Upper lobe of left lung (tissue), 6 donors: ENCODE data around the gene MED12. TPM values are rescaled to one million over a fixed set of nuclear protein-coding genes. Genes with fewer than 3 reads are reported as not detected.

Experiments
- ATAC-seq, 2 donors: fragments of 200-7000 bp; cut with Tn5 transposase; one replicate each; pipeline ENCODE4 v1.9.1; 2022; ENCODE audit warnings: mild to moderate bottlenecking in 2 of 2, moderate library complexity in 2 of 2; ENCODE audit not compliant: low FRiP score in 2 of 2
- DNase-seq, 2 donors: peaks; one replicate each; pipeline ENCODE4 v3.0.0-alpha.2; 2019 to 2020
- H3K27ac ChIP-seq, 4 donors: fragments of 200-600 bp; sonication (generic); one replicate each; pipeline ENCODE4 v1.5.1; 2016 to 2019
- H3K27me3 ChIP-seq, 4 donors: fragments of 200-600 bp; sonication (generic); one replicate each; pipeline ENCODE4 v1.5.1; 2017 to 2019
- H3K36me3 ChIP-seq, 4 donors: fragments of 200-600 bp; sonication (generic); one replicate each; pipeline ENCODE4 v1.5.1; 2016 to 2019
- H3K4me1 ChIP-seq, 4 donors: fragments of 200-600 bp; sonication (generic); one replicate each; pipeline ENCODE4 v1.5.1; 2018 to 2019
- H3K4me3 ChIP-seq, 4 donors: fragments of 200-600 bp; sonication (generic); one replicate each; pipeline ENCODE4 v1.5.1; 2017 to 2019; ENCODE audit warnings: mild to moderate bottlenecking in 2 of 4, moderate library complexity in 1 of 4
- H3K9me3 ChIP-seq, 4 donors: fragments of 200-600 bp; sonication (generic); one replicate each; pipeline ENCODE4 v1.5.1; 2018 to 2019
- EP300 ChIP-seq, 4 donors: sonication (generic); formaldehyde crosslinking; IDR thresholded peaks; one replicate each; pipeline ENCODE4 v1.5.1; 2017; ENCODE audit warnings: antibody characterized with exemption in 4 of 4, control low read depth in 2 of 4
- POLR2A ChIP-seq, 4 donors: fragments of 450-650 bp; IDR thresholded peaks; one replicate each; pipeline ENCODE4 v1.5.1; 2016 to 2017; ENCODE audit warnings: antibody characterized with exemption in 4 of 4, mild to moderate bottlenecking in 2 of 4
- POLR2AphosphoS5 ChIP-seq, 2 donors: sonication (generic); formaldehyde crosslinking; IDR thresholded peaks; one replicate each; pipeline ENCODE4 v1.5.1; 2017; ENCODE audit warnings: antibody characterized with exemption in 2 of 2
- WGBS, 2 donors: methylation state at CpG; one replicate each; pipeline ENCODE4 v1.1.5; 2017 to 2018; 5-methylcytosine and 5-hydroxymethylcytosine counted together
- total RNA-seq, 6 donors: library from RNA; depleted of rRNA in 4 of 6; stranded (reverse); fragments of >200 nt in 4 of 6; gene quantifications; one replicate each; pipeline versions ENCODE4 v1.1.0 to v1.2.1, GENCODE V29; 2016 to 2021
- TF ChIP-seq, protein P1 (sequence below), 6 experiments: fragments of 450-650 bp in 4 of 6; fragments of 200-600 bp in 2 of 6; sonication (generic) in 2 of 6; IDR thresholded peaks; one replicate each; pipeline ENCODE4 v1.5.1; 2016 to 2019; ENCODE audit warnings: antibody characterized with exemption in 6 of 6
- donor health status: DM: no; HTN: no; CAD: no; lungs with moderate emphysema.
- donor health status: DM: no; HTN: yes; CAD: no; lungs with severe emphysema.

MED12 gene
- total RNA-seq, 6 donors from 2014 or later = 21.7 to 188 (median 42.2) TPM

DNA sequence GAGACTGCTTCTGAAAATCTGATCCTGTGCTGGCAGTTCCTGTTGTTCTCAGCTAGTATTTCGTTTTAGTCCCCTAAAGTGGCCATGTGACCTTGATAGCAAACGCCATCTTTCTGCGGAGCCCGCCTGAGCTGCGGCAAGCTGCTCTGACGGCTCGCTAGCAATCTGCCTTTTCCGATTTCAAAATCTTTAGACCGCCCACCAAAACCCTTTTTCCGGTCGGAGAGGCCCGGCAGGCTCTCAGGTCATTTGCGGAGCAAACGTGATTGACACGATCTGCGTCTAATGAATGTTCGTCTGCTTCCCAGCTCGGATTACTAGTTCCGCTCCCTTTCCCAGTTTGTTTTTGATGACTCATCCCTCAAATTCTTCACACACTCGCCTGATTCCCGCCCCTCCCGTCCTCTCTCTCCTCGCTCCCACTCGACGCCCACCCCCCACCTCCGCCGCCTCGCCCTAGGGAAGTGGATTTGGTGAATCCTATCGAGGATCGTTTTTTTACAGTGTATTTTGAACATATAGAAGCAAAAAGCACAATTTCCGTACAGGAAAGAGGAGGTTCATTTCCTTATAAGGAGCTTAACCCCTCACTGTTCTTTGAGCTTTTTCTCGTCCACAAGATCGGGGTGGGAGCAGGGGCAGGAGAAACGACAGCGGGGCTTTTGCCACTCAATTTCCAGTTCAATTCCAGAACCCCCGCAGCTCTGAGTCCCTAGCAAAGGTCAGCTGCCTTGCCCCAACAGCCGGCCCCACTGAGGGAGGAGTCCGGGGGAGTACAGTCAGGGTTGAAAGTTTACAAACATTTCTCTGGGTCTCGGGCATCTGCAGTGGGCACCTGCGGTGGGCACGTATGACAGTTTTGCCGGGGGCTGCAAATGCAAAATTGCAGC, 63.8 kb downstream of the MED12 start:
- peak overlapping the region; percentile 83 to 93 (median 90) for H3K27ac ChIP-seq
- ATAC-seq (peak; percentile 92 to 97), DNase-seq (peak; percentile 85 to 89)
- no peaks in the 10 kb centered on the region for H3K36me3 ChIP-seq
- peaks cover 0 to 6% (median 2%) of the 10 kb centered on the region in 4 donors for H3K4me1 ChIP-seq
- no peaks in the 10 kb centered on the region for H3K9me3 ChIP-seq
- 2 to 37% methylated on average over 36 to 42 of the region's 42 CpGs for WGBS, 2 donors
- H3K4me3 ChIP-seq = peak overlapping the region in 3 of 4 donors; percentile 39 to 56 (median 52)
- H3K27me3 ChIP-seq = no peaks in the 10 kb centered on the region
- peak in 2 of 4 donors; percentile 67 to 82 for TF ChIP-seq POLR2A (IDR thresholded peaks at IDR 0.05)
- TF ChIP-seq POLR2AphosphoS5 (IDR thresholded peaks at IDR 0.05) = peak; percentile 40 to 83
- TF ChIP-seq, protein P1, sequence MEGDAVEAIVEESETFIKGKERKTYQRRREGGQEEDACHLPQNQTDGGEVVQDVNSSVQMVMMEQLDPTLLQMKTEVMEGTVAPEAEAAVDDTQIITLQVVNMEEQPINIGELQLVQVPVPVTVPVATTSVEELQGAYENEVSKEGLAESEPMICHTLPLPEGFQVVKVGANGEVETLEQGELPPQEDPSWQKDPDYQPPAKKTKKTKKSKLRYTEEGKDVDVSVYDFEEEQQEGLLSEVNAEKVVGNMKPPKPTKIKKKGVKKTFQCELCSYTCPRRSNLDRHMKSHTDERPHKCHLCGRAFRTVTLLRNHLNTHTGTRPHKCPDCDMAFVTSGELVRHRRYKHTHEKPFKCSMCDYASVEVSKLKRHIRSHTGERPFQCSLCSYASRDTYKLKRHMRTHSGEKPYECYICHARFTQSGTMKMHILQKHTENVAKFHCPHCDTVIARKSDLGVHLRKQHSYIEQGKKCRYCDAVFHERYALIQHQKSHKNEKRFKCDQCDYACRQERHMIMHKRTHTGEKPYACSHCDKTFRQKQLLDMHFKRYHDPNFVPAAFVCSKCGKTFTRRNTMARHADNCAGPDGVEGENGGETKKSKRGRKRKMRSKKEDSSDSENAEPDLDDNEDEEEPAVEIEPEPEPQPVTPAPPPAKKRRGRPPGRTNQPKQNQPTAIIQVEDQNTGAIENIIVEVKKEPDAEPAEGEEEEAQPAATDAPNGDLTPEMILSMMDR (IDR thresholded peaks at IDR 0.05) = no peak
- TF ChIP-seq EP300 (IDR thresholded peaks at IDR 0.05) = no peak

DNA sequence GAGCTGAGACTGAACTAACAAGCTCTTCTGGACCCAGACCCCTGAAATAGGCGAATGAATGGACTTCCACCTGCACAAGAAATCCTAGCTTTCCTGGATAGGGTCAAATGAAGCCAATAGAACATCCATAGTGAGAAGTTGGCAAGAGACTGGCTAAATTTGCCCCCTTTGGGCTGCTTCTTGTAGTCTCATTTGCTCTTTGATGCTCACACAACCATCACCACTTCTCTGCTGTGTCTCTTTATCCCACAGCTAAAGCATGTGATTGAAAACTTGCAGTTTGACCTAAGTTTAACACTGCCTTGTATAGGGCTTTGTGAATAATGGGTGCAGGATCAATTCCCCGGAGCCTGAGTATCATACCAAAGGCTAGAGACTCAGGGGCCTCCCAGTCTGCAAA, 64.5 kb downstream of the MED12 start:
- H3K27ac ChIP-seq = peak overlapping the region; percentile 83 to 93 (median 90)
- no peaks in the 10 kb centered on the region for H3K27me3 ChIP-seq
- no peak for ATAC-seq
- TF ChIP-seq, protein P1 (IDR thresholded peaks at IDR 0.05) = no peak
- no peak for TF ChIP-seq POLR2AphosphoS5 (IDR thresholded peaks at IDR 0.05)
- no peak for TF ChIP-seq EP300 (IDR thresholded peaks at IDR 0.05)
- TF ChIP-seq POLR2A (IDR thresholded peaks at IDR 0.05) = no peak
- DNase-seq = no peak
- 20 to 56% methylated on average over 1 to 2 of the region's 2 CpGs for WGBS, 2 donors
- H3K4me1 ChIP-seq = peaks cover 0 to 6% (median 2%) of the 10 kb centered on the region in 4 donors
- no peaks in the 10 kb centered on the region for H3K36me3 ChIP-seq
- H3K9me3 ChIP-seq = no peaks in the 10 kb centered on the region
- peak overlapping the region in 3 of 4 donors; percentile 39 to 56 (median 52) for H3K4me3 ChIP-seq

DNA sequence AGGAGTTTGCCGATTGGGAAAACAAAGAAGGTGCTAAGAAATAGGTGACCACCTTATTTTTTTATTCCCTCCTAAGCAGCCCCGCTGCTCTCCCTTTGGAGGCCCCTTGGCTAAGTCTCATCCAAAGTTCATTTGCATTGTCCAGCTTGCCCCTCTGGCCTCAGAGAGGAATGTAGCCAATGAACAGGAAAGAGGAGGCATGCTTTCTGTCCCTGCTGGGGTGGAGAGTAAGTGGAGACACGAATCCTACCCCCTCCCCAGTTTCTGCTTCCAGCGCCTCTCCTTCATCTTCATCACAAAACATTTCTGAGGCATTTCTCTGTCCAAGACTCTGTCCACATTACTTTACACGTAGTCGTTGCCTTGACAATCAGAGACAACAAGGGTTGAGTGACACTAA, 64.9 kb downstream of the MED12 start:
- TF ChIP-seq POLR2AphosphoS5 (IDR thresholded peaks at IDR 0.05) = no peak
- TF ChIP-seq, protein P1 (IDR thresholded peaks at IDR 0.05) = no peak
- TF ChIP-seq EP300 (IDR thresholded peaks at IDR 0.05) = no peak
- TF ChIP-seq POLR2A (IDR thresholded peaks at IDR 0.05) = no peak
- 42 to 71% methylated on average over 6 of the region's 6 CpGs for WGBS, 2 donors
- DNase-seq (no peak), ATAC-seq (no peak)
- no peak overlapping the region for H3K27ac ChIP-seq
- H3K36me3 ChIP-seq = no peaks in the 10 kb centered on the region
- H3K4me1 ChIP-seq = peaks cover 0 to 6% (median 2%) of the 10 kb centered on the region in 4 donors
- no peaks in the 10 kb centered on the region for H3K9me3 ChIP-seq
- H3K4me3 ChIP-seq = no peak overlapping the region
- H3K27me3 ChIP-seq = no peaks in the 10 kb centered on the region

DNA sequence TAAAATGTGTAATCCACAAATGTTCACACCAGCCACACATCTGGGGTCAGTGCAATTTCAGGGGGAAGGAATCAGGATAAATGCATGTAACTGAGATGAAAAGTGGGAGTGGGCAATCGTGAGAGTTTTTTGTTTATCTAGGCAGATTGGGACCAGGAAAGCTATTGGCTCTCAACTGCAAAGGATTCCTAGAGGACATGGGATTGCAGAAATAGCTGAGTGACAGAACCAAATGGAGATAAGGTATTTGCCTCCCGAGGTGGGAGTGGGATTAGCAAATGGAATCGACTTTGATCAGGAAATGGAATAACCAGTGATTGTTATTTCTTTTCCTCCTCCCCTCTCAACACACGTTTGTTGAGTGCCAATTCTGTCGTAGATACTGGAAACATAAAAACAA, 65.7 kb downstream of the MED12 start:
- Histone ChIP-seq H3K4me3 (no peak overlapping the region), H3K36me3 (no peaks in the 10 kb centered on the region), H3K27me3 (no peaks in the 10 kb centered on the region), H3K9me3 (no peaks in the 10 kb centered on the region), H3K27ac (no peak overlapping the region), H3K4me1 (peaks cover 0 to 6% (median 2%) of the 10 kb centered on the region in 4 donors)
- TF ChIP-seq, protein P1 (IDR thresholded peaks at IDR 0.05) = no peak
- TF ChIP-seq POLR2A (IDR thresholded peaks at IDR 0.05) (no peak), POLR2AphosphoS5 (IDR thresholded peaks at IDR 0.05) (no peak), EP300 (IDR thresholded peaks at IDR 0.05) (no peak)
- DNase-seq (no peak), ATAC-seq (no peak)
- 48 to 51% methylated on average over 5 of the region's 5 CpGs for WGBS, 2 donors
